Chondrocyte (in vitro differentiated cells): Measurements from ENCODE around the gene EPC2. TPM values are rescaled to one million over a fixed set of nuclear protein-coding genes. Genes with fewer than 3 reads are reported as not detected.

Source experiments
- DNase-seq: peaks from one replicate; pipeline ENCODE4 v3.0.0; 2021; ENCODE audit warnings: mixed read lengths, low spot score
- H3K27ac Mint-ChIP-seq: one replicate; pipeline ENCODE4 v1.8.0; 2021; ENCODE audit warnings: mild to moderate bottlenecking, moderate library complexity, mixed read lengths; ENCODE audit not compliant: unreplicated experiment
- H3K27me3 Mint-ChIP-seq: 2 replicates; pipeline ENCODE4 v1.8.0; 2021; ENCODE audit warnings: low read depth, mixed read lengths
- H3K36me3 Mint-ChIP-seq: 2 replicates; pipeline ENCODE4 v1.8.0; 2021; ENCODE audit warnings: low read depth, mixed read lengths
- H3K4me1 Mint-ChIP-seq: 2 replicates; pipeline ENCODE4 v1.8.0; 2021; ENCODE audit warnings: low read depth, mild to moderate bottlenecking, mixed read lengths
- H3K4me3 Mint-ChIP-seq: one replicate; pipeline ENCODE4 v1.8.0; 2021; ENCODE audit warnings: mild to moderate bottlenecking, moderate library complexity, mixed read lengths; ENCODE audit not compliant: unreplicated experiment
- H3K9me3 Mint-ChIP-seq: 2 replicates; pipeline ENCODE4 v1.8.0; 2021; ENCODE audit warnings: low read depth, mixed read lengths
- CTCF ChIP-seq: fragments of 200-600 bp; sonication (generic); IDR thresholded peaks from 2 replicates; pipeline ENCODE4 v1.5.0; 2021; ENCODE audit warnings: antibody characterized with exemption, mild to moderate bottlenecking, moderate library complexity
- total RNA-seq: library from RNA; stranded (reverse); gene quantifications from 3 replicates; pipeline ENCODE4 v1.2.1, GENCODE V29; 2021

EPC2 gene
- total RNA-seq, 1 donor from 2014 or later, result 23.8 TPM

- DNase-seq, result no peak
Measured at GRCh38 chr2:148816176-148816575, 171.6 kb downstream of the EPC2 start.

GRCh38 chr2:148817210-148817708 lies 172.7 kb downstream of the EPC2 start:
- no peak for TF ChIP-seq CTCF
- H3K4me1 Mint-ChIP-seq, result peaks cover 31% of the 10 kb centered on the region
- peak overlapping the region; percentile 64 for H3K4me3 Mint-ChIP-seq
- no peak for DNase-seq
- H3K9me3 Mint-ChIP-seq, result no peaks in the 10 kb centered on the region
- H3K27ac Mint-ChIP-seq, result peak overlapping the region; percentile 42
- no peaks in the 10 kb centered on the region for H3K36me3 Mint-ChIP-seq
- H3K27me3 Mint-ChIP-seq, result peaks cover 4% of the 10 kb centered on the region

More at GRCh38 chr2:148816176-148816575, 171.6 kb downstream of the EPC2 start:
- Mint-ChIP-seq H3K4me3 (no peak overlapping the region), H3K4me1 (peaks cover 35% of the 10 kb centered on the region), H3K27me3 (peaks cover 4% of the 10 kb centered on the region), H3K9me3 (no peaks in the 10 kb centered on the region), H3K27ac (no peak overlapping the region), H3K36me3 (no peaks in the 10 kb centered on the region)
- no peak for TF ChIP-seq CTCF

- no peak for DNase-seq
- Mint-ChIP-seq H3K27ac (no peak overlapping the region), H3K4me1 (peaks cover 19% of the 10 kb centered on the region)
Measured at GRCh38 chr2:148819019-148819585, 174.6 kb downstream of the EPC2 start.

GRCh38 chr2:148824190-148824589 lies 179.6 kb downstream of the EPC2 start:
- Mint-ChIP-seq H3K9me3 (no peaks in the 10 kb centered on the region), H3K4me3 (no peak overlapping the region), H3K27ac (no peak overlapping the region), H3K27me3 (peaks cover 6% of the 10 kb centered on the region), H3K4me1 (no peaks in the 10 kb centered on the region), H3K36me3 (no peaks in the 10 kb centered on the region)
- TF ChIP-seq CTCF, result no peak
- DNase-seq, result no peak

More at GRCh38 chr2:148819019-148819585, 174.6 kb downstream of the EPC2 start:
- Mint-ChIP-seq H3K9me3 (no peaks in the 10 kb centered on the region), H3K4me3 (no peak overlapping the region), H3K36me3 (no peaks in the 10 kb centered on the region), H3K27me3 (peaks cover 6% of the 10 kb centered on the region)
- TF ChIP-seq CTCF, result no peak

GRCh38 chr2:148826791-148827190 lies 182.2 kb downstream of the EPC2 start:
- H3K27me3 Mint-ChIP-seq, result peaks cover 4% of the 10 kb centered on the region
- no peak overlapping the region for H3K4me3 Mint-ChIP-seq
- no peaks in the 10 kb centered on the region for H3K9me3 Mint-ChIP-seq
- no peak for TF ChIP-seq CTCF
- DNase-seq, result no peak
- no peaks in the 10 kb centered on the region for H3K4me1 Mint-ChIP-seq
- no peak overlapping the region for H3K27ac Mint-ChIP-seq
- no peaks in the 10 kb centered on the region for H3K36me3 Mint-ChIP-seq
